ENCODE results near the gene MEDAG.

GRCh38 chr13:30936971-30937370 lies 30.9 kb downstream of the MEDAG start:
- TF ChIP-seq CTCF (IDR thresholded peaks at IDR 0.05; ENCODE audit: insufficient read depth, low read length) (no peak), POLR2AphosphoS5 (IDR thresholded peaks at IDR 0.05; ENCODE audit: low read depth) (no peak), REST (IDR thresholded peaks at IDR 0.05; ENCODE audit: insufficient replicate concordance, low read depth) (no peak)

All from HL-60 (cell line).